NOMO-1 treated with dmso at 0.1 percent for 144 hours (cell line): ENCODE results near the gene NSRP1.
"Not testable (repeated sequence)": the region's sequence is repeated elsewhere in the genome, so short reads cannot be mapped to it uniquely, and the experiment has no call there.

ENCODE experiments used
- DNase-seq: peaks from one replicate; lab custom pipeline; 2025; ENCODE audit not compliant: unreplicated experiment; lab: John Stamatoyannopoulos, UW

NSRP1 gene

GRCh38 chr17:30176855-30177254 is 60.2 kb downstream of the NSRP1 start:
- DNase-seq: no peak

GRCh38 chr17:30186761-30187160 is 70.1 kb downstream of the NSRP1 start:
- no peak for DNase-seq

- DNase-seq: no peak
Observed at GRCh38 chr17:30187573-30187972, 71.0 kb downstream of the NSRP1 start.

GRCh38 chr17:30188211-30188939 is 71.8 kb downstream of the NSRP1 start:
- no peak for DNase-seq

GRCh38 chr17:30191072-30191471 is 74.5 kb downstream of the NSRP1 start:
- DNase-seq: no peak

- no peak for DNase-seq
Observed at GRCh38 chr17:30196504-30196903, 79.9 kb downstream of the NSRP1 start.

- no peak for DNase-seq
Observed at GRCh38 chr17:30197416-30197815, 80.8 kb downstream of the NSRP1 start.

- DNase-seq: no peak
Observed at GRCh38 chr17:30199600-30199999, 83.0 kb downstream of the NSRP1 start.

- DNase-seq: no peak
Observed at GRCh38 chr17:30200106-30200505, 83.5 kb downstream of the NSRP1 start.

GRCh38 chr17:30200656-30201055 is 84.0 kb downstream of the NSRP1 start:
- not testable (repeated sequence) for DNase-seq

GRCh38 chr17:30203471-30203981 is 86.9 kb downstream of the NSRP1 start:
- no peak for DNase-seq

GRCh38 chr17:30207655-30208054 is 91.0 kb downstream of the NSRP1 start:
- no peak for DNase-seq

- peak; percentile 13 for DNase-seq
Observed at GRCh38 chr17:30208214-30208613, 91.6 kb downstream of the NSRP1 start.

GRCh38 chr17:30209930-30210329 is 93.3 kb downstream of the NSRP1 start:
- DNase-seq: no peak

- no peak for DNase-seq
Observed at GRCh38 chr17:30210366-30210765, 93.8 kb downstream of the NSRP1 start.

GRCh38 chr17:30210901-30211300 is 94.3 kb downstream of the NSRP1 start:
- no peak for DNase-seq

- no peak for DNase-seq
Observed at GRCh38 chr17:30211371-30211770, 94.8 kb downstream of the NSRP1 start.

GRCh38 chr17:30212750-30213149 is 96.1 kb downstream of the NSRP1 start:
- DNase-seq: no peak

- DNase-seq: no peak
Observed at GRCh38 chr17:30217054-30217453, 100.4 kb downstream of the NSRP1 start.

GRCh38 chr17:30217746-30218245 is 101.2 kb downstream of the NSRP1 start:
- DNase-seq: no peak

GRCh38 chr17:30218799-30219198 is 102.2 kb downstream of the NSRP1 start:
- no peak for DNase-seq

GRCh38 chr17:30219315-30219714 is 102.7 kb downstream of the NSRP1 start:
- no peak for DNase-seq

- DNase-seq: no peak
Observed at GRCh38 chr17:30219833-30220232, 103.2 kb downstream of the NSRP1 start.
